Stimulated activated CD4-positive, alpha-beta T cell treated with anti-CD3 and anti-CD28 coated beads, Interleukin-2, amount 100 ng/mL, for 4 hours (primary cell): ENCODE data around the gene PGK2.
"Not testable (repeated sequence)": the region's sequence is repeated elsewhere in the genome, so short reads cannot be mapped to it uniquely, and the experiment has no call there.

Experiments used
- DNase-seq: peaks from one replicate; pipeline ENCODE4 v3.0.0-alpha.2; 2020; ENCODE audit warnings: low read depth

The PGK2 gene

GRCh38 chr6:49787176-49787575, at the start of gene PGK2:
TSS of gene PGK2 (minus strand) at chr6:49787285. CDS start at chr6:49787187, 98 bp downstream.
- DNase-seq = no peak

GRCh38 chr6:49835140-49835539, 48.1 kb upstream of the PGK2 start:
- DNase-seq = no peak

- DNase-seq = no peak
These were observed 46.3 kb upstream of the PGK2 start for GRCh38 chr6:49833386-49833785.

- DNase-seq = no peak
These were observed 39.8 kb upstream of the PGK2 start for GRCh38 chr6:49826743-49827406.

GRCh38 chr6:49815166-49815565, 28.1 kb upstream of the PGK2 start:
- DNase-seq = no peak

GRCh38 chr6:49813248-49813647, 26.2 kb upstream of the PGK2 start:
- DNase-seq = no peak

- no peak for DNase-seq
These were observed 19.1 kb upstream of the PGK2 start for GRCh38 chr6:49806145-49806544.

GRCh38 chr6:49805246-49805645, 18.2 kb upstream of the PGK2 start:
- DNase-seq = no peak

- no peak for DNase-seq
These were observed 14.4 kb upstream of the PGK2 start for GRCh38 chr6:49801525-49801924.

GRCh38 chr6:49799090-49799489, 12.0 kb upstream of the PGK2 start:
- no peak for DNase-seq

GRCh38 chr6:49796842-49797455, 9.9 kb upstream of the PGK2 start:
- not testable (repeated sequence) for DNase-seq

GRCh38 chr6:49790341-49790740, 3.3 kb upstream of the PGK2 start:
- no peak for DNase-seq

GRCh38 chr6:49784272-49784671, 2.8 kb downstream of the PGK2 start:
- DNase-seq = no peak

- no peak for DNase-seq
These were observed 4.4 kb downstream of the PGK2 start for GRCh38 chr6:49782725-49783124.

GRCh38 chr6:49782293-49782692, 4.8 kb downstream of the PGK2 start:
- DNase-seq = no peak

GRCh38 chr6:49776444-49776843, 10.6 kb downstream of the PGK2 start:
- DNase-seq = no peak

GRCh38 chr6:49775043-49775442, 12.0 kb downstream of the PGK2 start:
- no peak for DNase-seq

- DNase-seq = no peak
These were observed 14.8 kb downstream of the PGK2 start for GRCh38 chr6:49772285-49772684.

- DNase-seq = no peak
These were observed 20.3 kb downstream of the PGK2 start for GRCh38 chr6:49766762-49767161.

- no peak for DNase-seq
These were observed 22.4 kb downstream of the PGK2 start for GRCh38 chr6:49764571-49765236.

- no peak for DNase-seq
These were observed 42.8 kb downstream of the PGK2 start, which contains the start of gene CRISP3 for GRCh38 chr6:49744259-49744658. TSS of gene CRISP3 (minus strand) at chr6:49744388. CDS start at chr6:49744367, 21 bp downstream.

- no peak for DNase-seq
These were observed 43.7 kb downstream of the PGK2 start for GRCh38 chr6:49743429-49743828.

GRCh38 chr6:49739423-49739822, 47.7 kb downstream of the PGK2 start:
- DNase-seq = no peak
